GM18907 (cell line): ENCODE data around the gene RNF39.

Source experiments
- ATAC-seq: cut with Tn5 transposase; IDR thresholded peaks from one replicate; pipeline ENCODE4 v1.9.1; 2021; ENCODE audit warnings: mild to moderate bottlenecking, moderate library complexity; ENCODE audit not compliant: unreplicated experiment

Gene RNF39

GRCh38 chr6:30097902-30098768 is 22.6 kb upstream of the RNF39 start:
- no peak for ATAC-seq

DNA sequence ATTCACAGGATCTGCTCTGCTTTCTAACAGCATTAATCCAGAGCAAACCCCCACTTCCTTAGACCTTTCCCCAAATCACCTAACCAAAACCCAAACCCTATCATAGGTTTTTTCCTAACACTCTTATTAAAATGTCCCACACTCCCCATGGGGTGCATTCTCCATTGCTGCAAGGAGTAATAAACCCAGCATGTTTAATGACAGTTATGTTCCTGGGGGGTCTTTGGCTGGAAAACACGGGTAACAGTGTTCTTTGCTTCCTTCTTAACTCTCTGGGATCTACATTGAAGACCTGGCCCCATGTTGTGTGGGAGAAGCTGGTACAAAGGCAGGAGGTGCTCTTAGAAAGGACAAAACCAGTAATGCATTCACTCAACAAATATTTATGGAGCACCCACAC is 21.3 kb upstream of the RNF39 start:
- no peak for ATAC-seq

DNA sequence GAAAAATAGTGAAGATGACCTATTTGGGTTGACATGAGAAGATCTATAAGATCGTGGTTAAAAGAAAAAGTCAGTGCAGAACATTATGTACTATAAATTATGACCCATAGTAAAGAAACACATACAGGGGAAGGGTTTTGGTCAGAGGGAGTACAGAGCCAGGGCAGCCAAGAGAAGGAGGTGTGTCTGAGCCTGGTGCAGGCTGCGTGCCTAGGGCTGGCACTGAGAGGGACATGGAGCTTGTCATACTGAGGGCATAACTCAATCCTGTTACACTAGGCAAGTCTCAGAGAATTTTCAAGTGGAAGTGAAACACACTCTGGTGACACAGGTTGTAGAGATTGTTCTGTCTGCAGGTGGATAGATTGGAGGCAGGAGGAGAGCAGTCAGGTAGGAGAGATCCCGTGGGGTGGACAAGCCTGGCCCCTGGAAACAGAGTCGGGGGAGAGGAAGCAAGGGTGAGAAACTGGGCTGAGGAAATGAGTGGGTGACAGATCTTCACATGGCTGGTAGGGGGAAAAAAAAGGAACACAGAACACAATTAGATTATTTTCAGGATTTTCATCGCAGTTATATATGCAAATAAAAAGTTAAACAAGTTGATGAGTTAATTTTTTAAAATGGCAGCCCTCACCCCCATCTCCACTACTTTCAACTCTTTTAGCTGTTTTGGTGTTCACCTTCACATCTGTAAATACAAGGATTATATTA is 18.5 kb upstream of the RNF39 start:
- no peak for ATAC-seq

DNA sequence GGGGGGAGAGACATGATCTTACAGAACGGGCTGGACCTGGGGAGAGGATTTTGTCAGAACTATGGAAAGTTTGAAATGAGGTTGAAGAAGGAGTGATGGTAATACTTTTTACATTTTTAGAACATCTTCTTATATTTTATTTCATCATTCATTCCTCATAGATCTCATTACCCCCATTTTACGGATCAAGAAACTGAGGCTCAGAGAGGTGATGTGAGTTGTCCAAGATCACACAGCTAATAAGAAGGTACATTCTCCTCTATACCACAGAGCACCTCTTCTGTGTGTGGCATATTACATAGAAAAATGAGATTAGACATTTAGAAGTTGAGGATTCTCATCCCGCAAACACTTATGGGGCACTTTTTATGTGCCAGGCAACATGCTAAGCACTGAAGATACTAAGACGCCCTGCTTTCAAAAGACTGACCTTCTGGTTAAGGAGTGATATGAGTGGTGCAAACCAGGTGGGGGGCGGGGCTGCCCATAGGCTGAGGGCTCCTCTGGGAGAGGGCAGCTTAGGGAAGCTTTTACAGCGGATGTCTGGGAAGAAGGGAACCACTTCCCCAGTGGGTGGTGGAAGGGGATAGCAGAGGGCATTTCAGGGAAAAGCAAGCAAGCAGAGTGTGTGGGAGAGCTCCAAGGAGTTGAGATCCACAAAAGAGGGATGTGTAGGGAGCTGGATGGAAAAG is 17.4 kb upstream of the RNF39 start:
- no peak for ATAC-seq

DNA sequence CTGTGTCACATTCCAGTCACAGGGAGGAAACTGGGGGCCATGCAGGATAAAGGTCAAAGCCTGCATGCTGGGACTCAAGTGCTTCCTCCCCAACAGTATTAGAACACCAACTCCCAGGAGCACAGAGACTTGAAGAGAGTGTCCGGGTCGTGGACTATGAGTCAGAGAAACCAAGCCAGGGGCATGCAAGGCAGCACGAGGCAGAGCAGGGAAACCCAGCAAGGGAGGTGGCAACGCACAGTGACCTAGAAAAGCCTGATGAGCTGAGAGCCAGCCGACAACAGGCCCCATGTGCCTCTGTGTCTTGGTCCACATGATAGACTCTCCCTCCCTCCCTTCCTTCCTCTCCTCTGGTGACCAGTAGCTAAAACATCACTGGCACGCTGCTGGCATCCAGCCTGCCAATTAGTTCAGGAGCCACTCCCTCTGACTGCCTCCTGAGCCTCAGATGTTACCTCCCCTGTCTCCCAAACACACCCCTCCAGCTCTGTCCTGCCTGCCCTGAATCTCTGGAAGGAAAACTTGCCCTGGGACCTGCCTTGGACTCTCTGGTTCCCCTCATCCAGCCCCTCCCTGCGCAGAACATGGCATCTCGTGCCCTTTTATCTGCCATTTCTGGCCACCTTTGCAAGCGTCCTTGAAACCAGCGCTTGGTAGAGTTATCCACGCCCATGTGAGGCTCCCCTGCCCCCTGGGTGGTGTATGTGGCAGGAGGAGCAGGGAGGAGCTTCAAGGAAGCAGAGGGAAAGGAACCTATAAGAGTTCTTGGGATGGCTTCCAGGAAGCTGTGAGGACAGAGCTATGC is 16.2 kb upstream of the RNF39 start:
- no peak for ATAC-seq

- no peak for ATAC-seq
Measured at GRCh38 chr6:30087876-30088275, 12.3 kb upstream of the RNF39 start.

- no peak for ATAC-seq
Measured at GRCh38 chr6:30077218-30077617, 1.6 kb upstream of the RNF39 start.

DNA sequence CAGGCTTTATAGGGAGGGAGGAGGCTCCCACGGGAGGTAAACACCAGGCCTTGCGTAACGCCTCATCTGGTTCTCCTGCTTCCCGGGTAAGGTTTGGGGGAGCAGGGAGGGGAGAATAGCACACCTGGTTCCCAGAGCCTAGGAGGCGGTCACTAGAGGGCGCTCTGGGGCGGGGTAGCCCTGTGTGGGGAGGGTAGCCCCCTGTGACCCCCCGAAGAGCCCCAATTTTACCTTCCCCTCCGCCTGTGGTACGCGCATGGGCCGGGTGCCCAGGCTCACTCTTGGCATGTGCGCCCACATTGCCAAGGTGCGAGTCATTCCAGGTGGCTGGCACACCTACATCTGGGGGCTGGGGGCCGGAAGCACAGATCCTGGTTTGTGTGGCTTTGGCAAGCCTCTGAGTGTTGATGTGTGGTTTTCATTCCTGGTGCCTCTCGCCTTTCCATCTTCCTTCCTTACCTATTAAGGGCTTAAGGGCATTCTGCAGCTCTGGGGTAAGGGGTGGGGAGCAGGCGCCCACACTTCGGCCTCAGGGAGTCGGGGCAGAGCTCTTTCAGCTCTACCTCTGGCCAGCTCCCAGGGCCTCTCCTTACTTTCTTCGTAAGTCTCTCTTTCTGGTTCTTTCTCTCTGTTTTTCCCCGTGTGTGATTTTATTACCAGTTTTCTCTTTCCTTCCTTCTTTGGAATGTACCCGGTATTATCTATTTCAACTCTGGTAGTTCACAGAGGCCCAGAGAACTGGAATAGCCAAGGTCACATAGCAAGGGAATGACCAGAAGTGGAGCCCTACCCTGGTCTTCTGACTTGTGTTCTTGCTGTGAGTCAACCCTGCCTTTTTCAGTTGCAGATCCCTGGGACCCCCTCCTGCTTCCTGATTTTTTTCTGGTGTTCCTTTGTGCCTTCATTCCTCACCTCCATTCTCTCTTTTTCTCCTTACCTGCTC is 492 bp upstream of the RNF39 start:
- ATAC-seq: no peak

GRCh38 chr6:30074331-30075093 is 1.1 kb downstream of the RNF39 start:
- ATAC-seq: no peak

DNA sequence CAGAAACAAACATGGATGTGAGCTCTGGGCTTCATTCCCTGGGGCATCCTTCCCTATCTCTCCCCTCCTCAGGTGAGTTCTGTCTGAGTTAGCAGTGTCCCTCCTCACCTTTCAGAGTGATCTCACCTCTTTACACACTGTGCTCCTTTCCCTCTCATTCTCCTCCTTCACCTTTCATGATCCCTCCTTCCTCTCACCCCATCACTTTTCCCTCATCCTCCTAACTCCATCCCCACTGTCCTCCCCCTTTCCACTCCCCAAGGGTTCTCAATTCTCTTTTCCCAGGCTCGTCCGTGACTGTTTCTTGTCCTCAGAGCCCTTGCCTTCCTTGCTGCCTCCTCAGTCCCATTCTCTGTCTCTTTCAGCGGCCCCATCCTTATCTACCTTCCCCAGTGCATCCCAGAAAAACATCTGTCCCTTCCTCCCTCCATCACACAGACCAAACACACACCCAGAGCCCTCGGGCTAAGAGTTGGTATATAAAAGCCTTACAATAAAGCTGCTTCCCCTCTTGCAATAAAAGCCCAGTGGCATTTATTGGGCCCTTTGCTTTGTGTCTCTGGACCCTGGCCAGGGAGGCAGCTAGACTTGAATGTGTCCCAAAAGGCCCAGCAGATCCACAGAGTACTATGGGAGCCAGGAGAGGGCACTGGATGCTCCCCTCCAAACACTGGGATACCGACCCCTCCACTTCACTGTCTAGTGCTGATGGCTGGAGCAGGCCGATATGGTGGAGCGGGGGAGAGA is 1.9 kb downstream of the RNF39 start:
- ATAC-seq: no peak

GRCh38 chr6:30071858-30072257 is 3.7 kb downstream of the RNF39 start:
- ATAC-seq: no peak

DNA sequence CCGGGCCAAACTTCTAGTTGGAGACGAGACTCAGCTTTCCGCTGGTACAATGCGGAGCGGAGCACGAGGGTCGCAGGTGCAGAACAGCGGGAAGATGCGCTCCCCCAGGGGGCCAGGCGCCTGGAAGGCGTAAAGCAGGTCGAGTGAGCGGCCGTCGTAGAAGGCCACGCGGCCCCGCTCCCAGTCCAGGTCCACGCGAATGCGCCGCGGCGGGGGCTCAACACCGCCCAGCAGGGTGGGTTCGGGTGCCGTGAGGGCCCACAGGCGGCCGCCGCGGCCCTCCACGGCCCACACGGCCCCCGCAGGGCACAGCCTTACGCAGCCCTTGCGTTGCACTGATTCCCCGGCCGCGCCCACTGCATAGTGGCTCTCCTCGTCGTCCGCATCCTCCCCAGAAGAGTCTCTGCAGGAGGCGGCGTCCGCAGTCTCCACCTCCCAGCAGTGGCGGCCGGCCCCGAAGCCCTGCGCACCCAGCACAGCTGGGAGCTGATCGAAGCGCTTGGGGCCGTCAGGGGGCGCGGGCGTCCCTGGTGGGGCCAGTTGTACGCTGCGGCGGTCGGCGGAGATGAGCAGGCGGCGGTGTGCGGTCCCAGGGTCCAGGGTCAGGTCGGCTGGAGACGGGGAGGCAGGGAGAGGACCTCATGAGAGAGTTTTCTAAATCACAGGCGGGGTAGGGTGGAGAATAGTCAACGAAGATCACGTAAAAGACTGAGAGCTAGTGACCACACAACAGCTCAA is 4.3 kb downstream of the RNF39 start:
- no peak for ATAC-seq

DNA sequence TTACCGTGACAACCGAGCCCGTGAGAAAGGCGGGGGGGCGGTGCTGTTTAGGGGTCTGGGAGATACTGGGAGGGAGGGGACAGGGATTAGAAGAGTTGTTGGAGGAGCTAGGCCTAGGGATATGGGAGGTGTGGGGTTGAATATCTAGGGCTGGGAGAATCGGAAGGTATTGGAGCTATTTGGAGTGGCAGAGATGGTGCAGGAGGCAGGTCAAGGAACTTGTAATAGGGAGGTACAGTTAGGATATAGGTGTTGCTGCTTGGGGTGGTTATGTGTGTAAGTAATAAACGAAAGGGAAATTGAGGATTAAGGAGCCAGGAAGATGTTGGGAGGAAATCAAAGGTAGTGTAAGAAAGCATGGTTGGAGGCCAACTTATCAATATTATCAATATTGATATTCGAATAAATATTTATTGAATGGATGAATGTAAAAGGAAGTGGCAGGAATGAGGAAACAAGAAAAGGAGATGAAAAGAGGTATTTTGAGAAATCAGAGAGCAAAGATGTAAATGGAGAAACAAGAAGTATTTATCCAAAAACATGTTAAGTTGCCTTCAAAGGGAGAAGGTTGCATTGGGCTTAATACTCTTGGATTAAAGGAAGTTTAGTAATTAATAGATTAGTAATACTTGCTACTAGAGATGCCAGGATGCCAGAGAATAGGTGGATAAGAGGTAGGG is 8.0 kb downstream of the RNF39 start:
- no peak for ATAC-seq

- peak; percentile 94 for ATAC-seq
Measured at GRCh38 chr6:30066577-30067459, 8.8 kb downstream of the RNF39 start, which contains the start of gene PPP1R11. Gene PPP1R11 (plus strand): TSS chr6:30067198. CDS start chr6:30067411, 213 bp downstream.

DNA sequence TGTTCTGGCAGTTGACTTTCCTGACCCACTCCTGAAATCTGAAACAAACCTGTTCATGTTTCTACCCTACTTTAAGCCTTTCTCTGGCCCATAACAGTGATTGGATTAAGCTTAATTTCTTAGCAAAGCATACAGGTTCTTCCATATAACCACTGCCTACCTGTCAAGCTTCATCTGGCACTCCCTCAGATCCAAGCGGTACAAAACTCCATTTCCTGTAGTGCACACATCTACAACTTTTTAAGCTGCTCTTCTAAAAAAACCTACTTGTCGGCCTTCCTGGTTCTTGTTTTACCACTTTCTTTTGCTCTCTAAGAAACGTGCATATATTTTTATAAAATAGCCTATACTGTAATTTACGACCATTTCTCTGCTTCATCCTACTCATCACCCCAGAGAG is 9.5 kb downstream of the RNF39 start:
- no peak for ATAC-seq

DNA sequence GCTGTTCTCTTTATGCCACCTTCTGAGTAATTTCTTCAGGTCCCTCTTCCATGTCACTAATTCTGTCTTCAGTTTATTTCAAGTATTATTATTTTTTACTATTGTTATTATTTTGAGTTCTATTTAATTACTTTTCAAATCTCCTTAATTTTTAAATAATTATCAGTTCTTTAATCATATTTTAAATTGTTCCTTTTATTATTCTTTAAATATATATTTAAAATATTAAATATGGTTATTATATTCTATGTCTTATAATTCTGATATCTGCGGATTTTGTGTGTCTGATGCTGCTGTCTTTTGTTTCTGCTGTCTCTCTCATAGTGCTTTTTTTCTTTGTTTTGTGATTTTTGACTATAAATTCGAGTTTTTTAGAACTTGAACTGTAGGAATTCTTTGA is 12.3 kb downstream of the RNF39 start:
- no peak for ATAC-seq
